Activated naive CD4-positive, alpha-beta T cell (primary cell): Measurements from ENCODE around the gene SEC24D.

Source experiments
- DNase-seq, 4 experiments: peaks; one replicate each; lab custom pipeline; 2025; lab: John Stamatoyannopoulos, UW

SEC24D gene

GRCh38 chr4:118716304-118716703 is 119.6 kb downstream of the SEC24D start:
- DNase-seq = no peak

- no peak for DNase-seq
These were observed 121.2 kb downstream of the SEC24D start for GRCh38 chr4:118714682-118715081.

- DNase-seq = no peak
These were observed 123.1 kb downstream of the SEC24D start for GRCh38 chr4:118712872-118713271.

GRCh38 chr4:118711052-118711451 is 124.9 kb downstream of the SEC24D start:
- DNase-seq = no peak

GRCh38 chr4:118703118-118703517 is 132.8 kb downstream of the SEC24D start:
- no peak for DNase-seq

- DNase-seq = peak; percentile 52 to 76 (median 68)
These were observed 150.8 kb downstream of the SEC24D start, which contains the start of gene METTL14 for GRCh38 chr4:118684873-118685811. Gene METTL14, plus strand, starts transcription at chr4:118685392. Its CDS starts 143 bp downstream, at chr4:118685535.

GRCh38 chr4:118683513-118683912 is 152.4 kb downstream of the SEC24D start:
- no peak for DNase-seq

- DNase-seq = no peak
These were observed 153.0 kb downstream of the SEC24D start for GRCh38 chr4:118682928-118683327.

- DNase-seq = no peak
These were observed 155.1 kb downstream of the SEC24D start for GRCh38 chr4:118680808-118681207.

- no peak for DNase-seq
These were observed 159.8 kb downstream of the SEC24D start for GRCh38 chr4:118676128-118676527.
